Heart left ventricle (tissue), 13 donors: ENCODE data around the gene DACT1.

Experiments used
- CTCF ChIP-seq, 12 donors: fragments of 200-600 bp; sonication (generic) in 4 of 12; IDR thresholded peaks; one replicate each; pipeline versions ENCODE4 v1.5.0 to v1.8.0; 2018 to 2022; ENCODE audit warnings: antibody characterized with exemption in 12 of 12, mild to moderate bottlenecking in 5 of 12
- POLR2A ChIP-seq, 2 donors: fragments of 450-650 bp; IDR thresholded peaks; one replicate each; pipeline ENCODE4 v1.6.1; 2017; ENCODE audit warnings: antibody characterized with exemption in 2 of 2, mild to moderate bottlenecking in 2 of 2, moderate library complexity in 2 of 2
- donor health status: ischemic (EF 13 %, LVEDD 7.1; RV severe dilation, severe dysfunction).
- donor health status: DM: no; HTN: yes; CAD: no.
- donor health status: DM: no; HTN: no; CAD: no.
- donor health status: ischemic (EF 25% LVEDD 6.9; RV normal size, moderate dysfunction).
- donor health status: ischemic (EF 25% LVEDD 5.7; RV mildly dilated, moderate dysfunction).
- donor health status: ischemic (EF 35%, LVEDD 5.7; RV mildly dilated, moderate dysfunction).
- donor health status: nonischemic (EF 11% LVEDD 7.7; RV severe dilation, severe dysfunction).
- donor health status: DM: yes; HTN: yes; CAD: no.
- donor health status: PGD.
- donor health status: ischemic (EF 29% LVEDD 5.4; RV normal size, mild dysfunction).
- donor health status: nonischemic (EF 23%, LVEDD 6.1; RV moderate dilation, normal function).

GRCh38 chr14:58639842-58640484 is 2.2 kb downstream of the DACT1 start:
- TF ChIP-seq CTCF (IDR thresholded peaks at IDR 0.05), result peak; percentile 31 to 73 (median 58)
- no peak for TF ChIP-seq POLR2A (IDR thresholded peaks at IDR 0.05)
